Transverse colon (tissue), 4 donors: ENCODE measurements around the gene CTSL. TPM values are rescaled to one million over a fixed set of nuclear protein-coding genes. Genes with fewer than 3 reads are reported as not detected.

Experiments used
- DNase-seq: peaks from one replicate; pipeline ENCODE4 v3.0.0-alpha.2; 2019
- H3K27ac ChIP-seq, 4 donors: fragments of 200-600 bp; sonication (generic); 2 replicates each; pipeline ENCODE4 v1.5.1; 2016 to 2018; ENCODE audit warnings: inconsistent platforms in 4 of 4
- H3K27me3 ChIP-seq: fragments of 200-600 bp; sonication (generic); 2 replicates; pipeline ENCODE4 v1.5.1; 2017; ENCODE audit warnings: inconsistent platforms
- H3K36me3 ChIP-seq, 4 donors: fragments of 200-600 bp; sonication (generic); 2 replicates each; pipeline ENCODE4 v1.5.1; 2017 to 2019; ENCODE audit warnings: inconsistent platforms in 4 of 4
- H3K4me1 ChIP-seq, 4 donors: fragments of 200-600 bp; sonication (generic); 2 replicates each; pipeline ENCODE4 v1.5.1; 2017 to 2020; ENCODE audit warnings: inconsistent platforms in 4 of 4
- H3K4me3 ChIP-seq, 4 donors: fragments of 200-600 bp; sonication (generic); 1 replicate in 1 of 4; 2 replicates in 3 of 4; pipeline versions ENCODE4 v1.5.1 to v1.6.1; 2017 to 2019; ENCODE audit warnings: inconsistent platforms in 4 of 4
- H3K9me3 ChIP-seq, 2 donors: fragments of 200-600 bp; sonication (generic); 2 replicates each; pipeline ENCODE4 v1.5.1; 2017 to 2019; ENCODE audit warnings: inconsistent platforms in 2 of 2
- CTCF ChIP-seq, 5 experiments: fragments of 200-600 bp in 3 of 5; fragments of 450-650 bp in 2 of 5; sonication (generic) in 3 of 5; IDR thresholded peaks; 1 replicate in 2 of 5; 2 replicates in 3 of 5; pipeline ENCODE4 v1.5.1; 2016 to 2017; ENCODE audit warnings: antibody characterized with exemption in 5 of 5, inconsistent platforms in 3 of 5, mild to moderate bottlenecking in 2 of 5, moderate library complexity in 1 of 5
- EP300 ChIP-seq: sonication (generic); formaldehyde crosslinking; IDR thresholded peaks from one replicate; pipeline ENCODE4 v1.6.1; 2017; ENCODE audit warnings: antibody characterized with exemption, low read depth
- POLR2A ChIP-seq: fragments of 450-650 bp; IDR thresholded peaks from one replicate; pipeline ENCODE4 v1.6.1; 2016; ENCODE audit warnings: antibody characterized with exemption, mild to moderate bottlenecking, moderate library complexity
- POLR2AphosphoS5 ChIP-seq, 3 donors: sonication (generic); formaldehyde crosslinking; IDR thresholded peaks; one replicate each; pipeline ENCODE4 v1.6.1; 2016; ENCODE audit warnings: antibody characterized with exemption in 3 of 3
- WGBS, 2 donors: methylation state at CpG; one replicate each; pipeline ENCODE4 v1.1.5; 2018; ENCODE audit warnings: low coverage in 1 of 2; 5-methylcytosine and 5-hydroxymethylcytosine counted together
- in situ Hi-C, 4 donors: fragments of 200-750 bp; cut with MboI; loops; one replicate each; pipeline versions ENCODE4 v1.15.0 to v1.15.1; 2017; ENCODE audit warnings: low sequenced_read_pairs in 3 of 4, low pct_ligation_motif_present in 1 of 4, low pct_unique_long_range_greater_than_20kb in 1 of 4
- intact Hi-C: fragments of 100-400 bp; cut with DNase I; formaldehyde crosslinking; loops from one replicate; pipeline ENCODE4 v1.15.1; 2023; ENCODE audit warnings: low total_unique reads
- total RNA-seq, 4 donors: library from RNA; depleted of rRNA; stranded (reverse); fragments of >200 nt; gene quantifications; one replicate each; pipeline ENCODE4 v1.1.0, GENCODE V29; 2016

The CTSL gene
- total RNA-seq, 4 donors from 2014 or later: 26.7 to 108 (median 66.6) TPM

DNA sequence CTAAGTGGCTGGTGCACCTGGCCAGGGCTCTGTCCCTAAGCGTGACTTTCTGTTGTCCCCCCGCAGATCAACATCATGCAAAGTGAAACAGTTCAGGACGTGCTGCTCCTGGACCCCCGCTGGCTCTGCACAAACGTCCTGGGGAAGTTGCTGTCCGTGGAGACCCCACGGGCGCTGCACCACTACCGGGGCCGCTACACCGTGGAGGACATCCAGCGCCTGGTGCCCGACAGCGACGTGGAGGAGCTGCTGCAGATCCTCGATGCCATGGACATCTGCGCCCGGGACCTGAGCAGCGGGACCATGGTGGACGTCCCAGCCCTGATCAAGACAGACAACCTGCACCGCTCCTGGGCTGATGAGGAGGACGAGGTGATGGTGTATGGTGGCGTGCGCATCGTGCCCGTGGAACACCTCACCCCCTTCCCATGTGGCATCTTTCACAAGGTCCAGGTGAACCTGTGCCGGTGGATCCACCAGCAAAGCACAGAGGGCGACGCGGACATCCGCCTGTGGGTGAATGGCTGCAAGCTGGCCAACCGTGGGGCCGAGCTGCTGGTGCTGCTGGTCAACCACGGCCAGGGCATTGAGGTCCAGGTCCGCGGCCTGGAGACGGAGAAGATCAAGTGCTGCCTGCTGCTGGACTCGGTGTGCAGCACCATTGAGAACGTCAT lies 19.7 kb upstream of the CTSL start:
- H3K36me3 ChIP-seq: no peaks in the 10 kb centered on the region

GRCh38 chr9:87707805-87708506 lies 18.0 kb upstream of the CTSL start:
- in situ Hi-C loops: no loop called here
- WGBS, 2 donors: 54 to 64% methylated on average over 6 of the region's 6 CpGs
- Histone ChIP-seq H3K36me3 (no peaks in the 10 kb centered on the region), H3K27ac (no peak overlapping the region), H3K9me3 (no peaks in the 10 kb centered on the region), H3K27me3 (no peaks in the 10 kb centered on the region), H3K4me1 (peaks cover 0 to 6% (median 0%) of the 10 kb centered on the region in 4 donors), H3K4me3 (no peak overlapping the region)
- no peak for DNase-seq
- intact Hi-C loops: no loop called here
- TF ChIP-seq POLR2AphosphoS5 (IDR thresholded peaks at IDR 0.05): no peak
- TF ChIP-seq EP300: no peak
- TF ChIP-seq CTCF (IDR thresholded peaks at IDR 0.05): no peak
- TF ChIP-seq POLR2A: no peak

More for the DNA sequence above, 19.7 kb upstream of the CTSL start:
- H3K27ac ChIP-seq: no peak overlapping the region
- no peak overlapping the region for H3K4me3 ChIP-seq
- no peak for DNase-seq
- 93 to 100% methylated on average over 1 to 38 of the region's 39 CpGs for WGBS, 2 donors
- no peaks in the 10 kb centered on the region for H3K4me1 ChIP-seq
- no peaks in the 10 kb centered on the region for H3K27me3 ChIP-seq
- intact Hi-C loops: no loop called here
- TF ChIP-seq POLR2AphosphoS5 (IDR thresholded peaks at IDR 0.05): no peak
- TF ChIP-seq EP300: no peak
- no peak for TF ChIP-seq POLR2A
- TF ChIP-seq CTCF (IDR thresholded peaks at IDR 0.05): no peak
- in situ Hi-C loops: no loop called here
- H3K9me3 ChIP-seq: no peaks in the 10 kb centered on the region

GRCh38 chr9:87708546-87708945 lies 17.4 kb upstream of the CTSL start:
- DNase-seq: no peak
- peaks cover 0 to 6% (median 0%) of the 10 kb centered on the region in 4 donors for H3K4me1 ChIP-seq
- no peak overlapping the region for H3K4me3 ChIP-seq
- H3K9me3 ChIP-seq: no peaks in the 10 kb centered on the region
- in situ Hi-C loops (no loop called here), intact Hi-C loops (no loop called here)
- TF ChIP-seq POLR2A: no peak
- TF ChIP-seq CTCF (IDR thresholded peaks at IDR 0.05): no peak
- TF ChIP-seq POLR2AphosphoS5 (IDR thresholded peaks at IDR 0.05): no peak
- no peak for TF ChIP-seq EP300
- no peak overlapping the region for H3K27ac ChIP-seq
- WGBS, 2 donors: 74 to 77% methylated on average over 5 of the region's 5 CpGs
- no peaks in the 10 kb centered on the region for H3K36me3 ChIP-seq
- H3K27me3 ChIP-seq: no peaks in the 10 kb centered on the region

- Histone ChIP-seq H3K9me3 (no peaks in the 10 kb centered on the region), H3K36me3 (no peaks in the 10 kb centered on the region), H3K4me3 (no peak overlapping the region), H3K27ac (no peak overlapping the region), H3K4me1 (peaks cover 0 to 6% (median 2%) of the 10 kb centered on the region in 4 donors), H3K27me3 (no peaks in the 10 kb centered on the region)
- TF ChIP-seq EP300 (no peak), POLR2A (no peak), POLR2AphosphoS5 (IDR thresholded peaks at IDR 0.05) (no peak), CTCF (IDR thresholded peaks at IDR 0.05) (no peak)
- intact Hi-C loops (no loop called here), in situ Hi-C loops (no loop called here)
- WGBS, 2 donors: 77 to 83% methylated on average over 3 to 7 of the region's 7 CpGs
- no peak for DNase-seq
Observed at GRCh38 chr9:87708986-87709728, 16.8 kb upstream of the CTSL start.
